Body of pancreas (tissue), 4 donors: Measurements from ENCODE around the gene CCDC117.

ENCODE experiments used
- CTCF ChIP-seq, 7 experiments: fragments of 450-650 bp in 4 of 7; fragments of 200-600 bp in 3 of 7; sonication (generic) in 3 of 7; IDR thresholded peaks; one replicate each; pipeline ENCODE4 v1.5.1; 2016 to 2019; ENCODE audit warnings: antibody characterized with exemption in 7 of 7
- POLR2A ChIP-seq, 3 donors: fragments of 450-650 bp; IDR thresholded peaks; one replicate each; pipeline ENCODE4 v1.6.1; 2016; ENCODE audit warnings: antibody characterized with exemption in 3 of 3, mild to moderate bottlenecking in 2 of 3

GRCh38 chr22:28821452-28821851 lies 49.0 kb downstream of the CCDC117 start:
- TF ChIP-seq CTCF (IDR thresholded peaks at IDR 0.05), result no peak
- no peak for TF ChIP-seq POLR2A (IDR thresholded peaks at IDR 0.05)
